WTC11 (cell line): ENCODE measurements around the gene IFI27L2. TPM values are rescaled to one million over a fixed set of nuclear protein-coding genes. Genes with fewer than 3 reads are reported as not detected.

Experiments
- ATAC-seq: fragments of 200-7000 bp; cut with Tn5 transposase; 2 replicates; pipeline ENCODE4 v1.10.0; 2021; ENCODE audit warnings: mild to moderate bottlenecking, moderate library complexity
- CTCF ChIA-PET: fragments of 300-600 bp; sonication (Branson Sonifier 250); formaldehyde crosslinking; loops from one replicate; lab custom pipeline; 2021; ENCODE audit warnings: antibody characterized with exemption; lab: Charles Lee
- POLR2A ChIA-PET: fragments of 350-600 bp; sonication (Branson Sonifier 250); formaldehyde crosslinking; loops from one replicate; lab custom pipeline; 2021; ENCODE audit warnings: antibody characterized with exemption; lab: Charles Lee
- DNase-seq: peaks from one replicate; pipeline ENCODE4 v3.0.0; 2021; ENCODE audit warnings: low spot score
- H3K27ac Mint-ChIP-seq: 2 replicates; pipeline ENCODE4 v1.8.0; 2021; ENCODE audit warnings: mixed read lengths
- H3K27me3 Mint-ChIP-seq: 2 replicates; pipeline ENCODE4 v1.8.0; 2021; ENCODE audit warnings: low read depth, mild to moderate bottlenecking, moderate library complexity, mixed read lengths
- H3K36me3 Mint-ChIP-seq: 2 replicates; pipeline ENCODE4 v1.8.0; 2021; ENCODE audit warnings: mixed read lengths
- H3K4me1 Mint-ChIP-seq: 2 replicates; pipeline ENCODE4 v1.8.0; 2022; ENCODE audit warnings: mixed read lengths
- H3K4me3 Mint-ChIP-seq: 2 replicates; pipeline ENCODE4 v1.8.0; 2021; ENCODE audit warnings: mild to moderate bottlenecking, moderate library complexity, mixed read lengths
- H3K9me3 Mint-ChIP-seq: 2 replicates; pipeline ENCODE4 v1.8.0; 2021; ENCODE audit warnings: mixed read lengths
- AFF4 ChIP-seq: sonication (generic); formaldehyde crosslinking; IDR thresholded peaks from 2 replicates; pipeline ENCODE4 v1.8.1; 2023; ENCODE audit warnings: mild to moderate bottlenecking, missing genetic modification reagents, borderline replicate concordance
- ARID4B ChIP-seq: sonication (generic); formaldehyde crosslinking; IDR thresholded peaks from 2 replicates; pipeline ENCODE4 v1.8.0; 2023; ENCODE audit warnings: missing genetic modification reagents, mild to moderate bottlenecking, borderline replicate concordance
- ATF2 ChIP-seq: sonication (generic); formaldehyde crosslinking; IDR thresholded peaks from 2 replicates; pipeline ENCODE4 v1.8.1; 2022; ENCODE audit warnings: low read depth, missing genetic modification reagents, borderline replicate concordance
- CREB1 ChIP-seq: sonication (generic); formaldehyde crosslinking; IDR thresholded peaks from 2 replicates; pipeline ENCODE4 v1.8.0; 2023; ENCODE audit warnings: mild to moderate bottlenecking, missing genetic modification reagents
- CTCF ChIP-seq: fragments of 200-600 bp; IDR thresholded peaks from 2 replicates; pipeline ENCODE4 v1.8.0; 2022; ENCODE audit warnings: antibody characterized with exemption
- EMX1 ChIP-seq: fragments of 250-450 bp; sonication (Bioruptor Pico); IDR thresholded peaks from 2 replicates; pipeline ENCODE4 v1.8.0; 2021; ENCODE audit warnings: mild to moderate bottlenecking
- FOXJ3 ChIP-seq: sonication (generic); formaldehyde crosslinking; IDR thresholded peaks from 2 replicates; pipeline ENCODE4 v1.9.0; 2021; ENCODE audit warnings: missing genetic modification reagents, mild to moderate bottlenecking, borderline replicate concordance
- FOXK1 ChIP-seq: sonication (generic); formaldehyde crosslinking; IDR thresholded peaks from 2 replicates; pipeline ENCODE4 v1.8.0; 2022; ENCODE audit warnings: mild to moderate bottlenecking, moderate library complexity, missing genetic modification reagents
- FOXP1 ChIP-seq: sonication (generic); formaldehyde crosslinking; IDR thresholded peaks from 2 replicates; pipeline ENCODE4 v1.8.0; 2022; ENCODE audit warnings: missing genetic modification reagents, mild to moderate bottlenecking, moderate library complexity, borderline replicate concordance
- GABPB1 ChIP-seq: sonication (generic); formaldehyde crosslinking; IDR thresholded peaks from 2 replicates; pipeline ENCODE4 v1.8.1; 2023; ENCODE audit warnings: mild to moderate bottlenecking, missing genetic modification reagents
- IRF2 ChIP-seq: sonication (generic); formaldehyde crosslinking; IDR thresholded peaks from 2 replicates; pipeline ENCODE4 v1.8.0; 2022; ENCODE audit warnings: low read depth, missing genetic modification reagents, borderline replicate concordance
- NFATC4 ChIP-seq: fragments of 250-450 bp; sonication (Bioruptor Pico); IDR thresholded peaks from 2 replicates; pipeline ENCODE4 v1.9.0; 2021; ENCODE audit warnings: mild to moderate bottlenecking
- PRRX2 ChIP-seq: fragments of 250-450 bp; sonication (Bioruptor Pico); IDR thresholded peaks from 2 replicates; pipeline ENCODE4 v1.8.0; 2021; ENCODE audit warnings: mild to moderate bottlenecking
- STAT6 ChIP-seq: sonication (generic); formaldehyde crosslinking; conservative IDR thresholded peaks from 2 replicates; pipeline ENCODE4 v1.8.1; 2023; ENCODE audit warnings: mild to moderate bottlenecking, low read depth, missing genetic modification reagents, moderate library complexity
- TP53 ChIP-seq: sonication (generic); formaldehyde crosslinking; IDR thresholded peaks from 2 replicates; pipeline ENCODE4 v1.8.1; 2023; ENCODE audit warnings: mild to moderate bottlenecking, missing genetic modification reagents
- ZNF232 ChIP-seq: sonication (generic); formaldehyde crosslinking; IDR thresholded peaks from 2 replicates; pipeline ENCODE4 v1.8.0; 2022; ENCODE audit warnings: mild to moderate bottlenecking, missing genetic modification reagents
- ZNF281 ChIP-seq: sonication (generic); formaldehyde crosslinking; IDR thresholded peaks from 2 replicates; pipeline ENCODE4 v1.8.0; 2023; ENCODE audit warnings: mild to moderate bottlenecking, missing genetic modification reagents
- ZNF425 ChIP-seq: fragments of 250-450 bp; sonication (Bioruptor Pico); conservative IDR thresholded peaks from 2 replicates; pipeline ENCODE4 v1.9.0; 2021; ENCODE audit warnings: mild to moderate bottlenecking
- total RNA-seq: library from RNA; stranded (reverse); gene quantifications from 3 replicates; pipeline ENCODE4 v1.2.3, GENCODE V29; 2021

Gene IFI27L2
- total RNA-seq, 1 experiment from 2014 or later, result 22.1 TPM

GRCh38 chr14:94093418-94093817 lies 36.0 kb downstream of the IFI27L2 start (continued):
- no peak for TF ChIP-seq EMX1 (CRISPR knock-in tag)
- no peak for TF ChIP-seq ATF2
- TF ChIP-seq CTCF, result no peak
- no peak for TF ChIP-seq AFF4
- TF ChIP-seq IRF2 (CRISPR knock-in tag), result no peak
- no peak for TF ChIP-seq ZNF425
- no peak for TF ChIP-seq ZNF232 (CRISPR knock-in tag)
- TF ChIP-seq FOXJ3, result no peak
- TF ChIP-seq NFATC4 (CRISPR knock-in tag), result no peak
- TF ChIP-seq FOXK1 (CRISPR knock-in tag), result no peak
- TF ChIP-seq GABPB1 (CRISPR knock-in tag), result no peak
- TF ChIP-seq PRRX2 (CRISPR knock-in tag), result no peak
- TF ChIP-seq TP53, result no peak

- Mint-ChIP-seq H3K27me3 (no peaks in the 10 kb centered on the region; the same call in 1 of the 2 replicates), H3K4me3 (no peak overlapping the region), H3K4me1 (no peaks in the 10 kb centered on the region), H3K9me3 (peaks cover 5% of the 10 kb centered on the region), H3K36me3 (peaks cover 4% of the 10 kb centered on the region), H3K27ac (no peak overlapping the region)
- ATAC-seq, result no peak
- CTCF ChIA-PET, result no interaction called here
- no peak for DNase-seq
- POLR2A ChIA-PET, result no interaction called here
- TF ChIP-seq FOXP1 (no peak), STAT6 (CRISPR knock-in tag) (no peak), ZNF281 (CRISPR knock-in tag) (no peak), ARID4B (CRISPR knock-in tag) (no peak), CREB1 (no peak), FOXJ3 (no peak)
These were observed 39.9 kb downstream of the IFI27L2 start for GRCh38 chr14:94089479-94089878.
